Mesothelial cell of epicardium (in vitro differentiated cells): Measurements from ENCODE around the gene INAFM1. TPM values are rescaled to one million over a fixed set of nuclear protein-coding genes. Genes with fewer than 3 reads are reported as not detected.
"Not testable (repeated sequence)": the region's sequence is repeated elsewhere in the genome, so short reads cannot be mapped to it uniquely, and the experiment has no call there.

Experiments
- DNase-seq, 2 experiments: peaks; one replicate each; pipeline ENCODE4 v3.0.0; 2021; ENCODE audit warnings: low spot score in 2 of 2; ENCODE audit not compliant: unreplicated experiment in 2 of 2
- H3K27ac Mint-ChIP-seq: 2 replicates; pipeline ENCODE4 v1.8.0; 2021; ENCODE audit warnings: mixed read lengths
- H3K27me3 Mint-ChIP-seq: 2 replicates; pipeline ENCODE4 v1.8.0; 2021; ENCODE audit warnings: low read depth, mixed read lengths
- H3K36me3 Mint-ChIP-seq: 2 replicates; pipeline ENCODE4 v1.8.0; 2021; ENCODE audit warnings: mixed read lengths
- H3K4me1 Mint-ChIP-seq: 2 replicates; pipeline ENCODE4 v1.8.0; 2021; ENCODE audit warnings: mixed read lengths
- H3K4me3 Mint-ChIP-seq: 2 replicates; pipeline ENCODE4 v1.8.0; 2021; ENCODE audit warnings: mild to moderate bottlenecking, moderate library complexity, mixed read lengths
- H3K9me3 Mint-ChIP-seq: 2 replicates; pipeline ENCODE4 v1.8.0; 2021; ENCODE audit warnings: mixed read lengths
- total RNA-seq: library from RNA; stranded (reverse); gene quantifications from 3 replicates; pipeline ENCODE4 v1.2.1, GENCODE V29; 2021
- TF ChIP-seq, protein P1 (sequence below): fragments of 200-600 bp; sonication (generic); IDR thresholded peaks from one replicate; pipeline ENCODE4 v1.5.0; 2021; ENCODE audit warnings: antibody characterized with exemption; ENCODE audit not compliant: unreplicated experiment

The INAFM1 gene
- total RNA-seq, 1 donor from 2014 or later, result 25.1 TPM

DNA sequence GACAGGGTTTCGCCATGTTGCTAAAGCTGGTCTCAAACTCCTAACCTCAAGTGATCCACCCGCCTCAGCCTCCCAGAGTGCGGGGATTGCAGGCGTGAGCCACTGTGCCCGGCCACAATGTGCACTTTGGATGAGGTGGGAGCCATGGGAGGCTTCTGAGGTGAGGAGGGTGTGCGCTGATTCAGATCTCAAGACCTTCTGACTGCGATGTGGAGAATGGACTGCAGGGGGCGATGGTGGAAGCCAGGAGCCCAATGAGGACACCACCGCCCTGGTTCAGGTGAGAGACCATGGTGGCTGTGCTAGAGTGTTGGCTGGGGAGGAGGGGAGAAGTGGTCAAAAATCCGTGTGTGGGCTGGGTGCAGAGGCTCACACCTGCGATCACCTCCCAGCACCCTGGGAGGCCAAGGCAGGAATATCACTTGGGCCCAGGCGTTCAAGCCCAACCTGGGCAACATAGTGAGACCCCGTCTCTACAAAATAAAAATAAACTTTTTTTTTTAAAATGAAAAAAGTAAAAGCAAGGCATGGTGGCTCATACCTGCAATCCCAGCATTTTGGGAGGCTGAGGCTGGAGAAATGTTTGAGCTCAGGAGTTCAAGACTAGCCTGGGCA is 5.6 kb downstream of the INAFM1 start:
- Mint-ChIP-seq H3K27me3 (no peaks in the 10 kb centered on the region), H3K4me1 (peaks cover 20% of the 10 kb centered on the region), H3K9me3 (no peaks in the 10 kb centered on the region), H3K36me3 (peaks cover 2% of the 10 kb centered on the region), H3K27ac (no peak overlapping the region), H3K4me3 (no peak overlapping the region)
- no peak for DNase-seq
- TF ChIP-seq, protein P1, sequence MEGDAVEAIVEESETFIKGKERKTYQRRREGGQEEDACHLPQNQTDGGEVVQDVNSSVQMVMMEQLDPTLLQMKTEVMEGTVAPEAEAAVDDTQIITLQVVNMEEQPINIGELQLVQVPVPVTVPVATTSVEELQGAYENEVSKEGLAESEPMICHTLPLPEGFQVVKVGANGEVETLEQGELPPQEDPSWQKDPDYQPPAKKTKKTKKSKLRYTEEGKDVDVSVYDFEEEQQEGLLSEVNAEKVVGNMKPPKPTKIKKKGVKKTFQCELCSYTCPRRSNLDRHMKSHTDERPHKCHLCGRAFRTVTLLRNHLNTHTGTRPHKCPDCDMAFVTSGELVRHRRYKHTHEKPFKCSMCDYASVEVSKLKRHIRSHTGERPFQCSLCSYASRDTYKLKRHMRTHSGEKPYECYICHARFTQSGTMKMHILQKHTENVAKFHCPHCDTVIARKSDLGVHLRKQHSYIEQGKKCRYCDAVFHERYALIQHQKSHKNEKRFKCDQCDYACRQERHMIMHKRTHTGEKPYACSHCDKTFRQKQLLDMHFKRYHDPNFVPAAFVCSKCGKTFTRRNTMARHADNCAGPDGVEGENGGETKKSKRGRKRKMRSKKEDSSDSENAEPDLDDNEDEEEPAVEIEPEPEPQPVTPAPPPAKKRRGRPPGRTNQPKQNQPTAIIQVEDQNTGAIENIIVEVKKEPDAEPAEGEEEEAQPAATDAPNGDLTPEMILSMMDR, result peak; percentile 44

DNA sequence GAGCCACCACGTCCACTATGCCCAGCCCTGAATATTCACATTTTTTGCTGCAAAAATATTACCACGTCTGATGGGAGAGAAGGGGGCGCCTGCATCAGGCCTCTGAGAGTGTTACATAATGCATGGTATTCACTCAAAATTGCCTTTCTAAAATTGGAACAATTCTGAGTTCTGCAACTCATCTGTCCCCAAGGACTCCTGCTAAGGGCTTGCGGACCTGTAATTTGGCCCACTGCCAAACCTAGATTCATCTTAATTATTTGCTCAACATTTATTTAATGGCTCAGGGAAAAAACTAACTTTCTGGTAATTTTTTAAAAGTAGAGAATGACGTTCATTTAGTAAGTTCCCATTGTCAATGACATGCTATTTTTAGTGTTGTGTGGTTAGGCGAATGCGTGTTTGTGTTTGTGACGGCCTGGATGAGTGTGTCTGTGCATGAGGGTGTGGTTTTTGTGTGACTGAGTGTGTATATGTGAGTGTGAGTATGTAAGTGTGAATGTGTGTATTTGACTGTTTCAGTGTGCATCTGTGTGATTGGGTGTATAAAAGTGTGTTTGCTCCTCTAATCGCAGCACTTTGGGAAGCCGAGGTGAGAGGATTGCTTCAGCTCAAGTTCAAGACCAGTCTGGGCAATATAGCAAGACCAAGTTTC is 8.8 kb downstream of the INAFM1 start:
- TF ChIP-seq, protein P1, result no peak
- H3K27me3 Mint-ChIP-seq, result no peaks in the 10 kb centered on the region
- no peak overlapping the region for H3K4me3 Mint-ChIP-seq
- H3K27ac Mint-ChIP-seq, result no peak overlapping the region
- DNase-seq, result no peak
- no peaks in the 10 kb centered on the region for H3K9me3 Mint-ChIP-seq
- H3K36me3 Mint-ChIP-seq, result no peaks in the 10 kb centered on the region
- peaks cover 9% of the 10 kb centered on the region for H3K4me1 Mint-ChIP-seq

DNA sequence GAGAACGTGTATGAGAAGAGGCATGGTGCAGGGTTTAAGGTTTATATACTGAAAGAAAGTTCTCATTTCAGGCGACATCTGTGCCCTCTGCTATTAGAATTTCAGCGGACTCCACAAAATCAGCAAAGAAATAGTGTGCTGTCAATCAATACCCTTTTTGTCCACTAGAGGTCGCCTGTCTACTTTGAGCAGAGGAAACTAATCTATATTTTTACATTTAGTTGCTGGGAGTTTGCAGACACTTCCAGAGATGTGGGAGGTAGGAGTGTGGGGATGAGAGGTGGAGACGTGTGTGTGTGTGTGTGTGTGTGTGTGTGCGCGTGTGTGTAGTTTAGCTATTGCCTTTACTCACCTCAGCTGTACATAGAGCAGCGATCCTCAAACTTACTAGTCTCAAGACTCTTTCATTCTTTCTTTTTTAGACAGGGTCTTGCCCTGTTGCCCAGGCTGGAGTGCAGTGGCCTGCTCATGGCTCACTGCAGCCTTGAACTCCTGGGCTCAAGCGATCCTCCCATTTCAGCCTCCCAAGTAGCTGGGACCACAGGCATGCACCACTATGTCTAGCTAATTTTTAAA is 9.7 kb downstream of the INAFM1 start:
- H3K27ac Mint-ChIP-seq, result no peak overlapping the region
- peaks cover 10% of the 10 kb centered on the region for H3K4me1 Mint-ChIP-seq
- no peak for DNase-seq
- H3K4me3 Mint-ChIP-seq, result no peak overlapping the region
- TF ChIP-seq, protein P1, result peak; percentile 90
- H3K9me3 Mint-ChIP-seq, result no peaks in the 10 kb centered on the region
- H3K36me3 Mint-ChIP-seq, result no peaks in the 10 kb centered on the region
- no peaks in the 10 kb centered on the region for H3K27me3 Mint-ChIP-seq

DNA sequence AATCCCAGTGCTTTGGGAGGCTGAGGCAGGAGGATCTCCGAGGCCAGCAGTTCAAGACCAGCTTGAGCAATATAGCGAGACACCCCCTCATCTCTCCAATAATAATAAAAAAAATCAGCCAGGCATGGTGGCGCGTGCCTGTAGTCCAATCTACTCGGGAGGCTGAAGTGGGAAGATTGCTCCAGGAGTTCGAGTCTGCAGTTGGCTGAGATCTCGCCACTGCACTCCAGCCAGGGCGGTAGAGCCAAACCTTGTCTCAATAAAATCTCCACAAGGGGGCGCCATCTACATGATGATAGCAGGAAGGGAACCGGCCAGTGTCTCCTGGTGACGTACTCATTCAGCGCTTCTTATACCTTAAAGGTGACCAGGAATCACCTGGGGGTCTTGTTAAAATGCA is 21.4 kb downstream of the INAFM1 start:
- H3K36me3 Mint-ChIP-seq, result no peaks in the 10 kb centered on the region
- H3K4me3 Mint-ChIP-seq, result no peak overlapping the region
- no peaks in the 10 kb centered on the region for H3K9me3 Mint-ChIP-seq
- TF ChIP-seq, protein P1, result peak; percentile 84
- H3K27ac Mint-ChIP-seq, result no peak overlapping the region
- no peaks in the 10 kb centered on the region for H3K4me1 Mint-ChIP-seq
- H3K27me3 Mint-ChIP-seq, result no peaks in the 10 kb centered on the region
- peak; percentile 64 to 76 for DNase-seq

DNA sequence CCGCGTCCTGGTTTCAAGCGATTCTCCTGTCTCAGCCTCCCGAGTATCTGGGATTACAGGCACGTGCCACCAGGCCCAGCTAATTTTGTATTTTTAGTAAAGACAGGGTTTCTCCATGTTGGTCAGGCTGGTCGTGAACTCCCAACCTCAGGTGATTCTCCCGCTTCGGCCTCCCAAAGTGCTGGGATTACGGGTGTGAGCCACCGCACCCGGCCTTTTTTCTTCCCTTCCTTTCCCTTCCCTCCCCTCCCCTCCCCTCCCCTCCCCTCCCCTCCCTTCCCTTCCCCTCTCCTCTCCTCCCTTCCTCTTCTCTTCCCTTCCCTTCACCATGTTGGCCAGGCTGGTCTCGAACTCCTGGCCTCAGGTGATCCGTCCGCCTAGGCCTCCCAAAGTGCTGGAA is 26.2 kb downstream of the INAFM1 start:
- H3K27me3 Mint-ChIP-seq, H3K36me3 Mint-ChIP-seq, H3K4me3 Mint-ChIP-seq, DNase-seq, H3K4me1 Mint-ChIP-seq, H3K9me3 Mint-ChIP-seq, H3K27ac Mint-ChIP-seq: not testable (repeated sequence)

DNA sequence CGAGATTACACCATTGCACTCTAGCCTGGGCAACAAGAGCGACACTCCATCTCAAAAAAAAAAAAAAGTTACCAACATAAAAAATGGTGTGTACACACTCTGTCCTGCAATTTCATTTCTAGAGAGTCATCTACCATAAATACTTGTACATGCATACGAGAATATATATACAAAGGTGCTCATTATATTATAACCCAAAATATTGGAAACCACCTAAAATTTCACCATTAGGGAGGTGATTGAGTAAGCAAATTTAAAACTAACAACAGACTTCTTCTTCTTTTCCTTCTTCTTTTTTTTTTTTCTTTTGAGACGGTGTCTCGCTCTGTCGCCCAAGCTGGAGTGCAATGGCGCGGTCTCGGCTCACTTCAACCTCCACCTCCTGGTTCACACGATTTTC is 27.6 kb downstream of the INAFM1 start:
- Mint-ChIP-seq H3K27me3 (peaks cover 1% of the 10 kb centered on the region), H3K4me1 (peaks cover 5% of the 10 kb centered on the region), H3K27ac (no peak overlapping the region), H3K9me3 (no peaks in the 10 kb centered on the region), H3K4me3 (no peak overlapping the region), H3K36me3 (no peaks in the 10 kb centered on the region)
- no peak for DNase-seq
- TF ChIP-seq, protein P1, result no peak
